Thyroid gland (tissue), 4 donors: ENCODE measurements around the gene TWSG1.
"Not testable (repeated sequence)": the region's sequence is repeated elsewhere in the genome, so short reads cannot be mapped to it uniquely, and the experiment has no call there.

ENCODE experiments used
- CTCF ChIP-seq, 6 experiments: fragments of 200-600 bp in 3 of 6; fragments of 450-650 bp in 3 of 6; sonication (generic) in 3 of 6; IDR thresholded peaks; one replicate each; pipeline ENCODE4 v1.5.1; 2016 to 2019; ENCODE audit warnings: antibody characterized with exemption in 6 of 6, mild to moderate bottlenecking in 2 of 6, inconsistent platforms in 1 of 6, moderate library complexity in 1 of 6
- POLR2A ChIP-seq, 2 donors: fragments of 450-650 bp; IDR thresholded peaks; one replicate each; pipeline ENCODE4 v1.6.1; 2017; ENCODE audit warnings: antibody characterized with exemption in 2 of 2, mild to moderate bottlenecking in 2 of 2, moderate library complexity in 1 of 2

DNA sequence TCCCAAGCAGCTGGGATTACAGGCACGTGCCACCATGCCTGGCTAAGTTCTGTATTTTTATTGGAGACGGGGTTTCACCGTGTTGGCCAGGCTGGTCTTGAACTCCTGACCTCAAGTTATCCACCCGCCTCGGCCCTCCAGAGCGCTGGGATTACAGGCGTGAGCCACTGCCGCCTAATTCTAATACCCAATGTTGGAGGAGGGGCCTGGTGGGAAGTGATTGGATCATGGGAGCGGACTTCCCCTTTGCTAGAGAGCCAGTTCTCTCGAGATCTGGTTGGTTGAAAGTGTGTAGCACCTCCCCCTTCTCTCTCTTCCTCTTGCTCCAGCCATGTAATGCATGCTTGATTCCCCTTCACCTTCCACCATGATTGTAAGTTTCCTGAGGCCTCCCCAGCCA lies 98.5 kb downstream of the TWSG1 start:
- not testable (repeated sequence) for TF ChIP-seq CTCF, POLR2A (IDR thresholded peaks at IDR 0.05)
